ENCODE data around the gene CNGB1.
A peak's percentile ranks its signal among the peaks of the same experiment; 100 is the strongest.
"Not testable (repeated sequence)": the region's sequence is repeated elsewhere in the genome, so short reads cannot be mapped to it uniquely, and the experiment has no call there.

CNGB1 gene

DNA sequence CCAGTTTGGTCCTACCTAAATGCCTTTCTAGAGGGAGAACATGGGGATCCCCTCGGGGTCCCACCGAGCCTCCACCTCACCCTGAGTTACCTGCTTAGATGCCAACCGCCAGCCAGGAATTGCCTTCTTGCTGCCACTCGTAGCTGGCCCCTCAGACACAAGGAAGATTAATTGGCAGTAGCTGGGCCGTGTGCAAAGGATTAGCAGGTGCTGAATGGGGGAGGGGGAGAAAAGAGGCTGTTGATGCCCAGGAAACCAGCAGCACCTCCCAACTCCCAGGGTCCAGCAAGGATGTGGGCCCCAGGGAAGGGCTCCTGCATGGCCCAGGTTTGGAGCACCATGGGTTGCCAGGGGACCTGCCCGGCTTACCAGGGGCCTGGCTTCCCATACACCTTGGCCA, at the start of gene CNGB1:
Gene CNGB1 (minus strand): TSS at position 159 of the 400 bp plus-strand sequence. CDS start 3,842 bp downstream, outside the sequence.
- DNase-seq = peak; percentile 14

GRCh38 chr16:58019866-58020538, 49.1 kb upstream of the CNGB1 start:
- no peak for DNase-seq

- DNase-seq = no peak
These were observed 47.9 kb upstream of the CNGB1 start for GRCh38 chr16:58018803-58019202.

- DNase-seq = no peak
These were observed 46.0 kb upstream of the CNGB1 start for GRCh38 chr16:58016840-58017446.

GRCh38 chr16:58013201-58013956, 42.5 kb upstream of the CNGB1 start:
- DNase-seq = no peak

- DNase-seq = no peak
These were observed 41.6 kb upstream of the CNGB1 start for GRCh38 chr16:58012481-58012880.

- DNase-seq = no peak
These were observed 40.7 kb upstream of the CNGB1 start for GRCh38 chr16:58011652-58012051.

GRCh38 chr16:58010886-58011285, 40.0 kb upstream of the CNGB1 start:
- DNase-seq = no peak

DNA sequence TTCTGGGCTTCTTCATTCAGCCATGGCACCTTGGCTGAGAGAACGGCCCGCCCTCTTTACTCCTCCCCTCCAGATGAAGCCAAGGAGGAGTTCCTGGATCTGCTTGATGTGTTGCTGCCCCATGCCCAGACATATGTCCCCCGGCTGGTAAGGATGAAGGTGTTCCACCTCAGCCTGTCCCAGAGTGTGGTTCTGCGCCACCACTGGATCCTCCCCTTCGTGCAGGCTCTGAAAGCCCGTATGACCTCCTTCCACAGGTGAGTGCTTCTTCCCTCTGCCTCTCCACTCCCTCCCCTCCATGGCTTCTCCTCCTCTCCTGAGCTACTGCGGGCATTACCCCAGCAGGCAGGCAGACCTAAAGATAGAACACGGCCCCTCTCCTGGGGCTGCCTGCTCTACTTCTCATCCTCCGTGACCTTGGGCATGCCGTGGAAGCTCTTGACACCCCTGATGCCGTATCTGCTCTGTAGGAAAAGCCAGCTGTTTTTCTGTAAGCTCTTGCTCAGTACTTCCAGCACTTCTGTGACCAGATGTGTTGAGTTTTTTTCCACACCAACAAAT, 39.0 kb upstream of the CNGB1 start:
- no peak for DNase-seq

GRCh38 chr16:58004736-58005135, 33.8 kb upstream of the CNGB1 start:
- DNase-seq = not testable (repeated sequence)

- DNase-seq = no peak
These were observed 32.0 kb upstream of the CNGB1 start for GRCh38 chr16:58002936-58003335.

- DNase-seq = no peak
These were observed 31.5 kb upstream of the CNGB1 start for GRCh38 chr16:58002416-58002800.

DNA sequence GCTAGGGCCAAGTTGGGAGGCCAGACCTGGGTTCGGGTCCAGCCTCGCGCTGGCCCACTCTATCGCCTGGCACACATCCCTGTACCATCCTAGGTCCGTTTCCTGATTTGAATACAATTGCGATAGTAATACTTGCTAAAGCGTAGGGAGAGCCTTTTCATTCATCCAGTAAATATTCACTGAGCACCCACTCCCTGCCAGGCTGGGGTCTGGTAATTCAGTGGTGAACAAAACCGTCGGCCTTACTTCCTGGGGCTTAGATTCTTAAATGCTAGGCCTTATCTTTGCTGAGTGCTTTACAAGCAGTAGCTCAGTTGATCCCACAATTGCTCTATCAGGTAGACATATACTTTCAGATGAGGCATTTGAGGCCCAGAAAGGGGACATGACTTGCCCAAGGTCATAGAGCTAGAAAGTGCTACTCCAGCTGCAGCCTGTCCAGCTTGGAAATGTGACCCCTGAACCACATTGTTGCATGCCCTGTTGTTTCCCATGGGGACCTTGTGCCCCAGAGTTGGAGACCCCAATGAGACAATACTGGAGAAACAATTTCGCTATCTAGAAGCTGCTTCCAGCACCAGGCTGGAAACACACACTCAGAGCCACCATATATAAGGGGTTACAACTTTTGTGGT, 31.0 kb upstream of the CNGB1 start:
- no peak for DNase-seq

DNA sequence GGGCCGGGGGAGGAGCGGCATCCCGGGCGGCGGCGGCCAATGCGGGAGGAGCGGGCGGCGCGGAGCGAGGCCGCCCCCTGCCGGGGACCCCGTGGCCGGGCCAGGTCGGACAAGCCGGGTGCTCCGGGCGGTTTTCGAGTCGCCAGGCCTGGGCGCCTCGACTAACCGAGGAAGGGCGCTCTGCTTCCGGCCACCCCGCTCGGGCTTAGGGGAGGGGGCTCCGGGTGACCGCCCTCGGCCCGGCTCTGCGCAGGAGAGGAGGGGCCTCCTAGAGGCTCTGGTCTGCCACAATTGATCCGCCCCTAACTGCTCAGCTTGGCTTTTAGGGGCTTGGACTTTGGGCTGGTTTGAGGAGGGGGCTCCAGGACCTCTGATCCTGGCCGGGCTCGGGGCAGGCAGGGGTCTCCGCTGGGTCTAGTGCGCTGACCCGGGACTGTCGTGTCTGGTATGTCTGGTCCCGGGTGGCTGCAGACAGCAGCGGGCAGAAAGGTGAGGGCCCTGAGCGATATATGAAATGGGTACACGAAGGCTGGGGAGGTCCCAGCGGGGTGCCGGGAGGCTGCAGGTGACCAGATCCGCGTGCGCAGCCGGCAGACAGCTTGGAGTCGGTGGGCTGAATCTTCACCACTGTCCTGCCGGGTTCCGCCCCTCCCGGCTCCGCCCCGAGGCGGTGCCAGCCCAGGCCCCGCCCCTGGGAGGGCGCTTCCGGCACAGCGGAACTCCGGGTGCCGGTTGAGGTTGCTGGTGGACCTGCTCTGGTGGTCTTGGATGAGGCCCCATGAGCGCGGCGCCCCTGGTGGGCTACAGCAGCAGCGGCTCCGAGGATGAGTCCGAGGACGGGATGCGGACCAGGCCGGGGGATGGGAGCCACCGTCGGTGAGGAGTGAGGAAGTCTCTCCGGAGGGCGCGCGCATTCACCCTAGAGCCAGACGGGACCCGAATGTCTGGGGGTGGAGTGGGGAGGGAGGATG, 30.1 kb upstream of the CNGB1 start, which contains the start of gene USB1:
Gene USB1 (plus strand): TSS at position 702 of the 971 bp plus-strand sequence. CDS start 77 bp downstream, at position 779.
- DNase-seq = peak; percentile 67

DNA sequence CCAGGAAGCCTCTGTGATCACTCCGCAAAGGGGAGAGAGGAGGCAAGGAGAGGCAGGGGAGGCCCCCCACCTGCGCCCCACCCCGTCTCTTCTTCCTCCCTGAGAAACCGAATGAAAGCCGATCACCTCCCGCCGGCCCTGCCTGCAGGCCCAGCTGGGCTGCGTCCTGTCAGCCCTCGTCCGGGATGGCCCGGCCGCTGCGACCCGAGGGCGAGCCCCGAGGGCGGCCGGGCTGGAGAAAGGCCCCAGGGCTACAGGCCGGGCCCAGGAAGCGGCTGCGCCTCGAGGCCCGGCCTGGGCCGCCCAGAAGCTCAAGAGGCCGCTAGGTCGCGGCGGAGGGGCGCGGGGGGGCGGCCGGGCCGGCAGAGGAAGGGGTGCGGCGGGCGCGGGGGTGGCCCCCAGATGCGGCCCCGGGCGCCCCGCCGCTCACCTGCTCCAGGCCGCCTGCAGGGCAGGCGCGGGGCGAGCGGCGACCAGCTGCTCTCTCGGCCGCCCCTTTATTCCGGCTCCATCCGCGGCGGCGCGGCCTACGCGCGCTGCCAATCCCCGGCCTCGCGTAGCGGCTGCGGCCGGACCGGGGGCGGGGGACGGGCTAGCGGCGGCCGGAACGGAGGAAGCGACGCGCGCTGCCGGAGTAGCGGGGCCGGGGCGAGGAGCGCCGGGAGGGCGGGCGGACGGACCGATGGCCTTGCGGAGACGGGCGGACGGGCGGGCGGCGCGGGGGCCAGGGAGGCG, 29.2 kb upstream of the CNGB1 start, which contains the start of gene ZNF319:
Gene ZNF319 (minus strand): TSS at position 702 of the 735 bp plus-strand sequence. CDS start 2,407 bp downstream, outside the sequence.
- DNase-seq = no peak

GRCh38 chr16:57999366-57999970, 28.5 kb upstream of the CNGB1 start:
- no peak for DNase-seq

GRCh38 chr16:57998992-57999365, 28.1 kb upstream of the CNGB1 start:
- DNase-seq = no peak

GRCh38 chr16:57998486-57998885, 27.6 kb upstream of the CNGB1 start:
- no peak for DNase-seq

DNA sequence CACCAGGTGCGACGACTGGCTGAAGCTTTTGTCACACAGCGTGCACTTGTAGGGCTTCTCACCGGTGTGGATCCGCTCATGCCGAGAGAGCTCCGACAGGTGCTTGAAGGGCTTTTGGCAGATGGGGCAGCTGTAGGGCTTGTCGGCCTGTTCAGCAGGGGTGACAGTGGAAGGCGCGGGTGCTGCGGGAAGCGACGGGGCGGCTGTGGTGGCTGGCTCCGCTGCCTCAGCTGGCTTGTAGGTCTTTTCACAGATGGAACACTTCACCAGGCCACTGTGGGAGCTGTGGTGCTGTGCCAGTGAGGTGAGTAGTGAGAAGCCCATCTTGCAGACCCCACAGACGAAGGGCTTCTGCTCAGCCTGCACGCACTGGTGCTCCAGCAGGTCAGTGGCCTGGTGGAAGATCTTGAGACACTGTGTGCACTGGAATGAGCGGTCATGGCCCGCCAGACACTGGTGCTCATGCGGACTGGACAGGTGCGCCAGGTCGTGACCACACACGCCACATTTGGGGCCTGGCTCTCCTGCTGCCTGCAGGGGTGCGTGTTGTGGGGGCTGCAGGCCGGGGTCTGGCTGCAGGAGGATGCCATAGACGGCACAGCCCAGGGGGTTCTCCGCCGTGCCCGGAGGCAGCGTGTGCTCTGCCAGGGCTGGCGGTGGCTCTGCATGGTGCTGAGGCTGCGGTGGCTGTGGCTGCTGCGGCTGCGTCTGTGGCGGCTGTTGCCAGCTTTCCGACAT, 26.8 kb upstream of the CNGB1 start:
- DNase-seq = no peak

DNA sequence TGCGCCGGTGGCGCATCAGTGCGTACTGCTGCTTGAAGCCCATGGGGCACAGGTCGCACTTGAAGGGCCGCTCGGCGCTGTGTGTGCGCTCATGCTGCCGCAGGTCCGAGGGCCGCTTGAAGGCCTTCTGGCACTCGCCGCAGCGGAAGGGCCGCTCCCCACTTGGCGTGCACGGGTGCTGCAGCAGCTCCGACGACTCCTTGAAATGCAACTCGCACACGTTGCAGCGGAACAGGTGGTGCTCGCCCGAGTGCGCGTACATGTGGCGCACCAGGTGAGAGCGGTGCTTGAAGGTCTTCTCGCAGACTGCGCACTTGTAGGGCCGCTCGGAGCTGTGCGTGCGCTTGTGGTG, 26.2 kb upstream of the CNGB1 start:
- DNase-seq = no peak
